PC-3 (cell line): ENCODE results near the gene PRDM5.

ENCODE experiments used
- CTCF ChIP-seq: fragments of 300-600 bp; sonication (generic); conservative IDR thresholded peaks from 2 replicates; pipeline ENCODE4 v1.5.1; 2017; ENCODE audit warnings: antibody characterized with exemption, low read depth, mild to moderate bottlenecking, low read length
- EZH2 ChIP-seq: fragments of 300-600 bp; sonication (generic); IDR thresholded peaks from one replicate; pipeline ENCODE4 v1.6.1; 2017; ENCODE audit warnings: antibody characterized with exemption, mild to moderate bottlenecking, low read length; ENCODE audit not compliant: unreplicated experiment
- EZH2phosphoT487 ChIP-seq: fragments of 300-600 bp; sonication (generic); IDR thresholded peaks from 2 replicates; pipeline ENCODE4 v1.6.1; 2018; ENCODE audit warnings: mild to moderate bottlenecking, antibody characterized with exemption, low read length, borderline replicate concordance

- TF ChIP-seq EZH2 (no peak), CTCF (no peak), EZH2phosphoT487 (no peak)
Observed at GRCh38 chr4:120816296-120816965, 106.1 kb downstream of the PRDM5 start.
